Gastroesophageal sphincter (tissue), 3 donors: ENCODE results near the gene TBCD.

Source experiments
- POLR2A ChIP-seq, 2 donors: fragments of 450-650 bp; IDR thresholded peaks; one replicate each; pipeline ENCODE4 v1.6.1; 2017; ENCODE audit warnings: antibody characterized with exemption in 2 of 2, mild to moderate bottlenecking in 2 of 2, moderate library complexity in 1 of 2
- TF ChIP-seq, protein P1 (sequence below), 4 experiments: fragments of 200-600 bp in 2 of 4; fragments of 450-650 bp in 2 of 4; sonication (generic) in 1 of 4; IDR thresholded peaks; one replicate each; pipeline ENCODE4 v1.5.1; 2017 to 2019; ENCODE audit warnings: antibody characterized with exemption in 4 of 4, mild to moderate bottlenecking in 2 of 4, moderate library complexity in 2 of 4

GRCh38 chr17:82748756-82749155 lies 3.1 kb upstream of the TBCD start:
- TF ChIP-seq, protein P1, sequence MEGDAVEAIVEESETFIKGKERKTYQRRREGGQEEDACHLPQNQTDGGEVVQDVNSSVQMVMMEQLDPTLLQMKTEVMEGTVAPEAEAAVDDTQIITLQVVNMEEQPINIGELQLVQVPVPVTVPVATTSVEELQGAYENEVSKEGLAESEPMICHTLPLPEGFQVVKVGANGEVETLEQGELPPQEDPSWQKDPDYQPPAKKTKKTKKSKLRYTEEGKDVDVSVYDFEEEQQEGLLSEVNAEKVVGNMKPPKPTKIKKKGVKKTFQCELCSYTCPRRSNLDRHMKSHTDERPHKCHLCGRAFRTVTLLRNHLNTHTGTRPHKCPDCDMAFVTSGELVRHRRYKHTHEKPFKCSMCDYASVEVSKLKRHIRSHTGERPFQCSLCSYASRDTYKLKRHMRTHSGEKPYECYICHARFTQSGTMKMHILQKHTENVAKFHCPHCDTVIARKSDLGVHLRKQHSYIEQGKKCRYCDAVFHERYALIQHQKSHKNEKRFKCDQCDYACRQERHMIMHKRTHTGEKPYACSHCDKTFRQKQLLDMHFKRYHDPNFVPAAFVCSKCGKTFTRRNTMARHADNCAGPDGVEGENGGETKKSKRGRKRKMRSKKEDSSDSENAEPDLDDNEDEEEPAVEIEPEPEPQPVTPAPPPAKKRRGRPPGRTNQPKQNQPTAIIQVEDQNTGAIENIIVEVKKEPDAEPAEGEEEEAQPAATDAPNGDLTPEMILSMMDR (IDR thresholded peaks at IDR 0.05): no peak
- TF ChIP-seq POLR2A (IDR thresholded peaks at IDR 0.05): no peak
